GM19035 (cell line): ENCODE measurements around the gene TNC.

Experiments
- ATAC-seq: cut with Tn5 transposase; IDR thresholded peaks from one replicate; pipeline ENCODE4 v1.9.1; 2021; ENCODE audit not compliant: unreplicated experiment

The TNC gene

GRCh38 chr9:115117999-115118878, at the start of gene TNC:
Gene TNC (minus strand): TSS chr9:115118157. CDS start chr9:115091018, 27,139 bp downstream.
- ATAC-seq, result no peak

DNA sequence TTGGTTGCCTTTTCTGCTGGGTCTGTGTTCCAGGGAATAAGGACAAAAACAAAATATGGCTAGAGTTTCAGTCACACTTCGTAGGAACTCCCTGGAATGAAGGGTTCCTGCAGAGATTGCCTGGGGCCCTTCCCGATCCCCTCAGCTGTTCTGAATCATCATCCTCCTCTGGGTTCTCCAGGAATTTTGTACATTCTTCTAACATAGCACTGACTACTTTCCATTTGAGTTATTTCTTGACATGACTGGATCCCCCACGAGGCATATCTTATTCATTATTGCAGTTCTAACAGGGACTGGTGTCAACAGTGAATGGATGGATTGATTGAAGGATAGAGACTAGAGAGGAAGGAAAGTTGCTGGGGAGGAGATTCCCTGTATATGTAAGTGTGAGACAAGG, 49.2 kb upstream of the TNC start:
- ATAC-seq, result no peak

DNA sequence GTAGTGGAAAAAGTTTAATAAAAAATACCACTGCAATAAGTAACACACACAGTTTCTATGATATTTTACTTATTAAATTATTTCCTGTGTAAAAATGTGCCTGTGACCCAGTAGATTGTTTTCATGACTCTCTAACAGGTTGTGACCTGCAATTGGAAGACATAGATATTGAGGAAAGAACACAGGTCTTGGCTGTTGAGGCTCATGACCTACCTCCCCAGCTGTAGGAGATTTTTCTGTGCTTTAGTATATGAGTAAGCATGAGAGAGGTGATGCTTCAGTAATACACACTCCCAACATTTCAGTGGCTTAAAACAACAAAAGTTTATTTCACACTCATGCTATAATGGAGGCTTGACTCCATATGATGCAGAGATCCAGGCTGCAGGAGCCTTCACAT, 47.3 kb upstream of the TNC start:
- ATAC-seq, result no peak

DNA sequence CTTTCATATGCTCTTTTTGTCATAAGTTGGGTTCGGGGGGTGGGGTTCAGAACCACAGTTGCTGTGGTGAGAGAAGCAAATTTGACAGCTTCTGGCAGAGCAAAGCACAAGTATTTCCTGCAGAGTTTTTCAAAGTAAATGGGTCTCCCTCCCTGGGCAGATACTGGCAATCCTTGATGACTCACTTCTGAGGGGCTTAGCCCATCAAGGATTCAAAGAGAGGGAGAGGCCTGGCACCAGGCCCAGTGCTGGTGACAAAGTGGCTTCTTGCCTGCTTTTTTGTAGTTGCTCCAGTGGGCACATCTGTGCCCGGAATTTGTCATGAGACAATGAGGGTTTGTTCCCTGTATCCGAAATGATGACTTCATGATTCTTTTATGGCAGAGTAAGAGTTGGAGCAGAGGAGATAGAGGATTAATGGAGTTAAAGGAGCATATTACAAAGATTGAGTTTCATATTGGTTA, 46.6 kb upstream of the TNC start:
- ATAC-seq, result no peak

DNA sequence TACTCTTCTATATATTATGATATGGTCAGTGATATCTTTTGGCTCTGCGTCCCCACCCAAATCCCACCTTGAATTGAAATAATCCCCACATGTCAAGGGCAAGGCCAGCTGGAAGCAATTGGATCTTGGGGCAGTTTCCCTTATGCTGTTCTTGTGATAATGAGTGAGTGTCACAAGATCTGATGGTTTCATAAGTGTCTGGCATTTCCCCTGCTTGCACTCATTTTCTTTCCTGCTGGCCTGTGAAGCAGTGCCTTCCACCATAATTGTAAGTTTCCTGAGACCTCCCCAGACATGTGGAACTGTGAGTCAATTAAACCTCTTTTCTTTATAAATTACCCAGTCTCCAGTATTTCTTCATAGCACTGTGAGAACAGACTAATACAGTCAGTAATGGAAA, 45.0 kb upstream of the TNC start:
- ATAC-seq, result no peak

DNA sequence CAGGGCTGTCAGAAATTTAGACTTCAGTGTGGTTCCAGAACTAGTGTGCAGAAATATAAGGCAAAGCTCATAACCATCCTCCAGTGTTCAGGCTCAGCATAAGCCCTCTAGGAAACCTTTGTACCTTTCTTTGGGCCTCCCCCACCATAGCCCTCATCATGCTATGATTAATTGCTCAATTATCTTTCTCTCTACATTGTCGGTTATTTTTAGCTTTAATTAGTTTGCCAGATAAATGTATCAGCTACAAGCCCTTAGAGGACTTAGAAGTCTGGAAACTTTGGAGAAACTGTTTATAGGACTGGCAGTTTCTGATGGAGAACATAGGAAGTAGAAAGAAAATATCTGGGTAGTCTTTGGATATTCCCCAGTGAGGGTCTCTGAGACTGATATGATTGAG, 43.5 kb upstream of the TNC start:
- no peak for ATAC-seq

DNA sequence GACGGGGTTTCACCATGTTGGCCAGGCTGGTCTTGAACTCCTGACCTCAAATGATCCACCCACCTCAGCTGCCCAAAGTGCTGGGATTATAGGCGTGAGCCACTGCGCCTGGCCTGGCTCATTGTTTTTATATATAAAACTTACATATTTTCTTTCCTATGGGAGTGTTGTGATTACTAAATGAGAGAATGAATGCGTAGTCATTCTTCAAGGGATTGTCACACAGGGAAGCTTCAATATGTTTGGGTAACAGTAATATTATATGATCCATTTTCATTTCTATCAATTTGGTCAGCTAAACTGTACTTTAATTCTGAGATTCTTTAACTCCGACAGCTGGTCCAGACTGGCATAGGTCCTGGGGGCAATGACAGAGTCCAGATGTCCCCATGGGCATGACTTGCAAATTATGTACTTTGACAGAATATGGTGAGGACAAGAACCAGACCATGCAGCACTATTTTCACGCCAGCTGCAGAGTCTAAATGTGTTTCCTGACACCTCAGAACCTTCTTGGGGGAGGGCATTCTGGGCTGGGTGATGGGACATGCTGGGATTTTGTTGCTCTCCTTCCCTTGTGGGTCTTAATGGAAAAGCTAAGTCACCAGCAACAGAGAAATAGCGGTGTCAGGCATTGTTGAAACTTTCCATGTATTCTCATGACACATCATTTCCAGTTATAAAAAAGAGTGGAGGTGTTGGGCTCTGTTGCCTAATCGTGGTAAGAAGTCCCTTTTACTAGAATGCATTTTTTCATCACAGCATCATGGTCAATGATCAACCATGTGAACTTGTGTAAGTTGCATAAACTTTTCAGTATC, 40.9 kb upstream of the TNC start:
- ATAC-seq, result no peak

GRCh38 chr9:115157245-115157674, 39.3 kb upstream of the TNC start:
- no peak for ATAC-seq

DNA sequence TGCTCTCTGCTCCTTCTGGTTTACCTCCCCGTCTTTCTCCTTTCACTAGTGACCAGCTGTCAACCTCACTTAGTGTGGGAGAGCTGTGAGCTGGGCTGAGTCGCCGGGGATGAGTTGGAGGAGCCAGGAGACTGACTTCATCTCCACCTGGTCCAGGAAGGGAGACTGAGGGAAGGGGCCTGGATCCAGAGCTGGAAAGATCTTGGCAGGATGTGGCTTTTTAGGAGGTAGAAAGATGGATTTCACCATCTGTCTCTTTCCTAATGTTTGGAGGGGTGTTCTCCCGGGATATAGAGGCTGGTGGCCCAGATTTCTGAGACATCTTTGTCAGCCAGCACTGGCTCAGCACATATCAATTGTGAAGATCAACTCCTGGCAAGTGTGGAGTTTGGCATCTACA, 37.1 kb upstream of the TNC start:
- ATAC-seq, result no peak

GRCh38 chr9:115154617-115155016, 36.7 kb upstream of the TNC start:
- ATAC-seq, result no peak

DNA sequence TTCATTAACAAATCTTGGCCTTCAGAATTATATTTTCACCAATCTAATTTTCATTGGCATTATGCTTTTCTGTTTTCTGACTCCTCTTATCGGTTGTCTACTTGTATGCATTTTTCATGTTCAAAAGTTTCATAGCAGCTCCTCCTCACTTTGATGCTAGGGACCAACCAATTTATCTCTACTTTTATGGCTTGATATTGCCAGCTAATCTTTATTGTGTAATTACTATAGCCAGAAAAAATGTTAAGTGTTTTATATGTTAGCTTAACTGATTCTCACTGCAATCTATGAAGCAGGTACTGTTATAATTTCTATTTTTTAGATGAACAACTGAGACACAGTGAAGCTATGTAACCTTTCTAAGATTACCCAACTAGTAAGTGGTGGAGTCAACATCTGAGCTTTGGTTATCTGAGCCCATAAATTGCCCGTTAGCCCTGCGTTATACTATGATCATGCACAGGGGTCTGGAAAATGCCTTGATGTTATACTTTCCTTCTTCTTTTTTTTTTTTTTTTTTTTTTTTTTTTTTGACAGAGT, 34.4 kb upstream of the TNC start:
- no peak for ATAC-seq

DNA sequence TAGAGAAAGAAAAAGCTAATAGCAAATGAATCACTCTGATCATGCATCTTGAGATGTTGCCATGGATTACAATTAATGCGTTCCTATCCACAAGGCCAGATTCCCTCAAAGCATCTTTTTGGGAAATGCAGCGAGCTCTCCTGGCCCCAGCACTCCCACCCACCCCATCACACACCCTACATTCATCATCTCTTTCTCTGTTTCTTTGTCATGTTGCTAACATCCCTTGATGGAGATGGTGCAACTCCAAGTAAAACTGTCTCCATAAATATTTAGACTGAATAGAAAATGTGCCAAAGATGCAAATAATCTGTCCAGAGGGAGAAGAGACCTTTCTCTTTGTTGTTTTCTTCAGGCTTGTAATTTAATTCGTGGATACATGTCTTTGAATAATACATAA, 30.8 kb upstream of the TNC start:
- no peak for ATAC-seq

DNA sequence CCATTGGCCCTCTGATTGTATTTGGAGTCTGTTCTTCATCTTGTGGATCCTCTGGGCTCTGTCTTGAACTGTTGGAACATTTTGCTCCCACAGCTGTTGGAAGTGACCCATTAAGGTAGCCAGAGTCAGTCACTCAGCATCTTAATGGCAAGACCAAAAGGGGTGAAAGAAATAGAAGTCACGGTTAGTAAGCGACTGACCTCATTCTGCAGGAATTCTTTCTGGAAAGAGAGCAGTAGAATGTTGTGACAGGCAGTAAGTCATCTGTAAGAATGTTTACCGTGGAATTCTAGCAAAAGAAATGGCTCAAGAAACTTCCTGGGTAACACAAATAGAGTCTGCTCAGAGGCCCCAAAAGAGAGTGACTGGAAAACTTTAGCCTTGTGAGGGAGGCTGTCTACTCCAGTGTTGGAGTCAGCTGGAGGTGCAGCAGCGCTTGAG, 28.6 kb upstream of the TNC start:
- no peak for ATAC-seq

GRCh38 chr9:115144706-115145105, 26.7 kb upstream of the TNC start:
- ATAC-seq, result no peak

DNA sequence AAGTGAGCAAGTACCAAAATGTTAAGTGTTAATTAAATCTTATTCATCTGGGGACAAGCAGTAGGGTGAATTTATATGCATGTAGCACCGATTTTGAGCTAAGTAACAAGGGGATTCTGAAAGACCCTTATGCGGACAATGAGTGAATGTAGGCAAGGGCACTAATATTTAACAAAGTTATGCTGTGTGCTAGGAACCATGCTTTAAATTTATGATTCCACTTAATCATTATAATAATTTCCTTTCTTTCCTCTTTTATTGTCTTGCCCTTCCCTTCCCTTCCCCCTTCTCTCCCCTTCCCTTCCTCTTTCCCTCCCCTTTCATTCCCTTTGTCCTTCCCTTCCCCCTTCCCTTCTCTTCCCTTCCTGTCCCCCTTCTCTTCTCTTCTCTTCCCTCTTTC, 25.7 kb upstream of the TNC start:
- ATAC-seq, result no peak

GRCh38 chr9:115142517-115143270, 24.7 kb upstream of the TNC start:
- ATAC-seq, result no peak

DNA sequence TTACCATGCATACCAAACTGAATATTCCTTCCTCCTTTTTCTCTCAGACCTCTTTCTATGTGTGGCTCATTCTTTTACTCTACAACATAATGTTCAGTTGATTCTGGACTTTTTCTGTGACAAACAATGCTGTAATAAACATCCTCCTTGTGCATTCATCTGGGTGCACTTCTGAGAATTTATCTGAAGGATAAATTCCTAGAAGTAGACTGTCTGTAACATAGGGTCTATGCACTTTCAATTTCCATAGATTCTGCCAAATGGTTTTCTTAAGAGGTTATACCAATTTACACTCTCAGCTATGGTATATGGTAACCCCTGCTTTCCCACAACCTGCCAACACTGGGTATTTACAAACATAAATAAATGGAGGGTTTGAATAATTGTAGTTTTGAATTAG, 24.1 kb upstream of the TNC start:
- ATAC-seq, result no peak

- no peak for ATAC-seq
These were observed 23.7 kb upstream of the TNC start for GRCh38 chr9:115141612-115142011.

GRCh38 chr9:115138151-115138550, 20.2 kb upstream of the TNC start:
- no peak for ATAC-seq

- ATAC-seq, result no peak
These were observed 19.6 kb upstream of the TNC start for GRCh38 chr9:115137526-115137925.
